ENCODE measurements around the gene COL7A1. TPM values are rescaled to one million over a fixed set of nuclear protein-coding genes. Genes with fewer than 3 reads are reported as not detected.

Gene COL7A1
- total RNA-seq, 5 donors from 2014 or later (not counting 1 experiment from before 2014, with no cell fraction given), result 0.33 to 2.3 (median 1.3) TPM

DNA sequence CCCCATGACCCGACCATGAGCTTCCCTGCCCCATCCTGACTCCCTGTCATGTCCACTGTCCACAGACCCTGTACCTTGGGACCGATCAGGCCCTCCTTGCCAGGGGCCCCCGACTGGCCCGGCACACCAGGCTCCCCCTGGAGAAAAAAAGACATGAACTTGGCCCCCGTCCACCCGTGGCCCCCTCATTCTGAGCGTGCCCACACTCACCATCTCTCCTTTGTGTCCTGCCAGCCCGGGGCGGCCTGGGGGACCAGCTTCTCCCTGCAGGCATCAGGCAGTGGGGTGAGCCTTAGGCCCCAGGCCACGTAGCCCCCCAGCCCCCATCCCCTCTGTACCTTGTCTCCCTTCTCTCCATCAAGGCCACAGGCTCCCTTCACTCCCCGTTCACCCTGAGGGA, 27.6 kb downstream of the COL7A1 start:
- ChIA-PET POLR2A (interaction anchor here (0.5 to 0.6 kb wide), 2 partner anchors 142 to 256 kb away, joined by 4 to 5 read pairs; no protein-coding TSS in a partner anchor), CTCF (no interaction called here)
- DNase-seq (no peak), ATAC-seq (replicated peaks in 1 of 4) (no peak)
- peaks cover 0 to 6% (median 0%) of the 10 kb centered on the region in 3 donors for H3K4me1 Mint-ChIP-seq
- H3K36me3 Mint-ChIP-seq, result no peaks in the 10 kb centered on the region
- Histone ChIP-seq H3K27me3 (replicated peaks in 1 of 2; ENCODE audit: control insufficient read depth in 2 of 2, extremely low read depth in 1 of 2, insufficient read depth in 2 of 2, low read length in 1 of 2) (no peaks in the 10 kb centered on the region), H3K4me3 (ENCODE audit: control insufficient read depth in 1 of 2, extremely low read depth in 1 of 2, low read length in 1 of 2) (no peak overlapping the region), H3K4me1 (ENCODE audit: control insufficient read depth in 1 of 2, extremely low read depth in 1 of 2, insufficient read depth in 2 of 2, low read length in 2 of 2) (peaks cover 0 to 10% of the 10 kb centered on the region in 2 experiments), H3K36me3 (ENCODE audit: control insufficient read depth in 2 of 2, extremely low read depth in 1 of 2, insufficient read depth in 1 of 2, low read length in 1 of 2) (no peaks in the 10 kb centered on the region), H3K9me3 (no peaks in the 10 kb centered on the region), H3K27ac (ENCODE audit: low read length) (no peak overlapping the region)
- H3K27ac Mint-ChIP-seq, result no peak overlapping the region
- H3K9me3 Mint-ChIP-seq, result no peaks in the 10 kb centered on the region
- no peaks in the 10 kb centered on the region for H3K27me3 Mint-ChIP-seq
- WGBS (ENCODE audit: insufficient coverage), result 50% methylated on average over 1 of the region's 11 CpGs
- H3K4me3 Mint-ChIP-seq, result no peak overlapping the region

- H3K27ac ChIP-seq (ENCODE audit: low read length), result no peak overlapping the region
- no peaks in the 10 kb centered on the region for H3K36me3 ChIP-seq (ENCODE audit: control insufficient read depth in 2 of 2, extremely low read depth in 1 of 2, insufficient read depth in 1 of 2, low read length in 1 of 2)
- no peak overlapping the region for H3K4me3 ChIP-seq (ENCODE audit: control insufficient read depth in 1 of 2, extremely low read depth in 1 of 2, low read length in 1 of 2)
- 81% methylated on average over 5 of the region's 5 CpGs for WGBS (ENCODE audit: insufficient coverage)
- no peak overlapping the region for H3K27ac Mint-ChIP-seq
- CTCF ChIA-PET, result no interaction called here
- H3K9me3 ChIP-seq, result no peaks in the 10 kb centered on the region
- H3K4me1 ChIP-seq (ENCODE audit: control insufficient read depth in 1 of 2, extremely low read depth in 1 of 2, insufficient read depth in 2 of 2, low read length in 2 of 2), result peaks cover 0 to 10% of the 10 kb centered on the region in 2 experiments
- H3K4me1 Mint-ChIP-seq, result peaks cover 0 to 6% (median 0%) of the 10 kb centered on the region in 3 donors
- H3K36me3 Mint-ChIP-seq, result no peaks in the 10 kb centered on the region
- no peaks in the 10 kb centered on the region for H3K27me3 Mint-ChIP-seq
- POLR2A ChIA-PET, result interaction anchor here (0.5 to 0.6 kb wide), 2 partner anchors 143 to 255 kb away, joined by 4 to 5 read pairs; no protein-coding TSS in a partner anchor
- no peak for ATAC-seq (replicated peaks in 1 of 4)
- no peak for DNase-seq
- H3K4me3 Mint-ChIP-seq, result no peak overlapping the region
- H3K27me3 ChIP-seq (replicated peaks in 1 of 2; ENCODE audit: control insufficient read depth in 2 of 2, extremely low read depth in 1 of 2, insufficient read depth in 2 of 2, low read length in 1 of 2), result peaks cover 0 to 1% of the 10 kb centered on the region in 2 experiments
- no peaks in the 10 kb centered on the region for H3K9me3 Mint-ChIP-seq
These were observed 28.0 kb downstream of the COL7A1 start for GRCh38 chr3:48567090-48567489.

DNA sequence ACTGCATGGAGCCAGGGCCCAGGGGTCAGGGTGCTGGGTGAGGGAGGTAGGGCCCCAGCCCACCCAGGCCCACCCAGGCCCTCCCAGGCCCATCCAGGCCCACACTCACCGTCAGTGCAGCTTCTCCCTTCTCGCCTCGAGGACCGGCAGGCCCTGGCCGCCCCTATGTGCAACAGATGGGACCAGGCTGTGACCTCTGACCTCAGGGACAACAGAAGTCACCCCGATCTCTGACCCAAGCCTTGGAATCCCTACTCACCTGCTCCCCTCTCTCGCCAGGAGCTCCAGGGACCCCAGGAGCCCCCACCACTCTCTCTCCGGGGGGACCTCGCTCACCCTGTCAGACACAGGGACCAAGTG, 28.7 kb downstream of the COL7A1 start:
- no peaks in the 10 kb centered on the region for H3K9me3 ChIP-seq
- H3K4me3 ChIP-seq (ENCODE audit: control insufficient read depth in 1 of 2, extremely low read depth in 1 of 2, low read length in 1 of 2), result no peak overlapping the region
- Mint-ChIP-seq H3K4me1 (peaks cover 0 to 6% (median 0%) of the 10 kb centered on the region in 3 donors), H3K9me3 (no peaks in the 10 kb centered on the region), H3K36me3 (no peaks in the 10 kb centered on the region), H3K27me3 (no peaks in the 10 kb centered on the region), H3K4me3 (no peak overlapping the region), H3K27ac (no peak overlapping the region)
- CTCF ChIA-PET, result no interaction called here
- peaks cover 0 to 10% of the 10 kb centered on the region in 2 experiments for H3K4me1 ChIP-seq (ENCODE audit: control insufficient read depth in 1 of 2, extremely low read depth in 1 of 2, insufficient read depth in 2 of 2, low read length in 2 of 2)
- peaks cover 0 to 2% of the 10 kb centered on the region in 2 experiments for H3K27me3 ChIP-seq (replicated peaks in 1 of 2; ENCODE audit: control insufficient read depth in 2 of 2, extremely low read depth in 1 of 2, insufficient read depth in 2 of 2, low read length in 1 of 2)
- POLR2A ChIA-PET, result no interaction called here
- H3K27ac ChIP-seq (ENCODE audit: low read length), result no peak overlapping the region
- no peak for ATAC-seq (replicated peaks in 1 of 4)
- WGBS (ENCODE audit: insufficient coverage), result 85% methylated on average over 4 of the region's 9 CpGs
- H3K36me3 ChIP-seq (ENCODE audit: control insufficient read depth in 2 of 2, extremely low read depth in 1 of 2, insufficient read depth in 1 of 2, low read length in 1 of 2), result no peaks in the 10 kb centered on the region
- no peak for DNase-seq

DNA sequence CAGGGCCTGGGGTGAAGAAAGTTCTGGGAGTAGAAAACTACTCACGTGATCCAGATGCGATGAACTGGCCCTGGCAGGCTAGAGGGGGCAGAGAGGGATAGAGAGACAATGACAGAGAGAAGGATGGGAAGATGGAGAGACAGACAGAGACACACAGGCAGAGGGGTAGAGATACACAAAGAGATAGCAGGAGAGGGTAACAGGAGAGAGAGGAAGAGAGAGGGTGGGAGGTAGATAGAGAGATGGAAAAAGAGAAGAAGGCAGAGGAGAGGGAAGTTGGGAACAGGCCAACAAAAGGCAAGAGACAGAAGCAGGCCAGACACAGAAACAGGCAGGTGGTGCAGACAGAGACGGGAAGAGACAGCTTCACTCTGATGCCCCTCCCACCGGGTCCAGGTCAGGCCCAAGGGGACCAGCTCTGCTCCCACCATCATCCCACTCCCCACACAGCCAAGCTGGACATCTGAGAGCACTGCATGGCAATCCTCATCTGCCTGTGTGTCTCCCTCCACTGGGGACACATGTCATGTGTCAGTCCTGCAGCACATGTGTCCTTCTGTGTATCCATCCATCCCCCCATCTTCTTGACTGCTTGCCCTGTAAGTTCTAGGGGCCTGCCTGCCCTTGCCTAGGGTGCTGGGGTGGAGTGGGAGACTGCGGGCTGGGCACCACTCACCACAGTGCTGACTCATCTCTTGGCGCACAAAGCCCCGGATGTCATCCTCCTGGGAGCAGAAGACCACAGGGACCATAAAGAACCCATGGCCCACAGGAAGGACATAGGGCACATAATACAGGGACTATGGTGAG, 29.3 kb downstream of the COL7A1 start:
- ChIA-PET CTCF (no interaction called here), POLR2A (no interaction called here)
- 63% methylated on average over 7 of the region's 7 CpGs for WGBS (ENCODE audit: insufficient coverage)
- Mint-ChIP-seq H3K4me1 (peaks cover 0 to 6% (median 0%) of the 10 kb centered on the region in 3 donors), H3K36me3 (no peaks in the 10 kb centered on the region), H3K9me3 (no peaks in the 10 kb centered on the region), H3K27me3 (no peaks in the 10 kb centered on the region), H3K27ac (no peak overlapping the region), H3K4me3 (no peak overlapping the region)
- ATAC-seq (replicated peaks in 1 of 4) (no peak), DNase-seq (no peak)
- H3K4me3 ChIP-seq (ENCODE audit: control insufficient read depth in 1 of 2, extremely low read depth in 1 of 2, low read length in 1 of 2), result no peak overlapping the region
- peaks cover 0 to 4% of the 10 kb centered on the region in 2 experiments for H3K27me3 ChIP-seq (replicated peaks in 1 of 2; ENCODE audit: control insufficient read depth in 2 of 2, extremely low read depth in 1 of 2, insufficient read depth in 2 of 2, low read length in 1 of 2)
- no peaks in the 10 kb centered on the region for H3K36me3 ChIP-seq (ENCODE audit: control insufficient read depth in 2 of 2, extremely low read depth in 1 of 2, insufficient read depth in 1 of 2, low read length in 1 of 2)
- H3K4me1 ChIP-seq (ENCODE audit: control insufficient read depth in 1 of 2, extremely low read depth in 1 of 2, insufficient read depth in 2 of 2, low read length in 2 of 2), result peaks cover 0 to 13% of the 10 kb centered on the region in 2 experiments
- no peaks in the 10 kb centered on the region for H3K9me3 ChIP-seq
- no peak overlapping the region for H3K27ac ChIP-seq (ENCODE audit: low read length)

GRCh38 chr3:48565186-48565585, 29.9 kb downstream of the COL7A1 start:
- Mint-ChIP-seq H3K4me3 (no peak overlapping the region), H3K4me1 (peaks cover 0 to 6% (median 0%) of the 10 kb centered on the region in 3 donors), H3K36me3 (no peaks in the 10 kb centered on the region), H3K27me3 (no peaks in the 10 kb centered on the region), H3K9me3 (no peaks in the 10 kb centered on the region), H3K27ac (no peak overlapping the region)
- Histone ChIP-seq H3K9me3 (no peaks in the 10 kb centered on the region), H3K27ac (ENCODE audit: low read length) (no peak overlapping the region), H3K36me3 (ENCODE audit: control insufficient read depth in 2 of 2, extremely low read depth in 1 of 2, insufficient read depth in 1 of 2, low read length in 1 of 2) (no peaks in the 10 kb centered on the region), H3K4me1 (ENCODE audit: control insufficient read depth in 1 of 2, extremely low read depth in 1 of 2, insufficient read depth in 2 of 2, low read length in 2 of 2) (peaks cover 0 to 16% of the 10 kb centered on the region in 2 experiments), H3K4me3 (ENCODE audit: control insufficient read depth in 1 of 2, extremely low read depth in 1 of 2, low read length in 1 of 2) (no peak overlapping the region), H3K27me3 (replicated peaks in 1 of 2; ENCODE audit: control insufficient read depth in 2 of 2, extremely low read depth in 1 of 2, insufficient read depth in 2 of 2, low read length in 1 of 2) (peaks cover 0 to 7% of the 10 kb centered on the region in 2 experiments)
- ChIA-PET CTCF (no interaction called here), POLR2A (interaction anchor here in 1 of 2 donors (0.5 kb wide), 1 partner anchor 323 kb away, joined by 4 read pairs; no protein-coding TSS in a partner anchor)
- ATAC-seq (replicated peaks in 1 of 4) (no peak), DNase-seq (no peak)
- WGBS (ENCODE audit: insufficient coverage), result 93% methylated on average over 11 of the region's 11 CpGs

- no peaks in the 10 kb centered on the region for H3K27me3 Mint-ChIP-seq
- no peak overlapping the region for H3K4me3 ChIP-seq (ENCODE audit: control insufficient read depth in 1 of 2, extremely low read depth in 1 of 2, low read length in 1 of 2)
- H3K9me3 ChIP-seq, result no peaks in the 10 kb centered on the region
- H3K36me3 ChIP-seq (ENCODE audit: control insufficient read depth in 2 of 2, extremely low read depth in 1 of 2, insufficient read depth in 1 of 2, low read length in 1 of 2), result no peaks in the 10 kb centered on the region
- H3K27ac Mint-ChIP-seq, result no peak overlapping the region
- H3K4me1 Mint-ChIP-seq, result peaks cover 0 to 6% (median 0%) of the 10 kb centered on the region in 3 donors
- POLR2A ChIA-PET, result interaction anchor here in 1 of 2 donors (0.5 kb wide), 1 partner anchor 322 kb away, joined by 4 read pairs; no protein-coding TSS in a partner anchor
- H3K36me3 Mint-ChIP-seq, result no peaks in the 10 kb centered on the region
- H3K4me3 Mint-ChIP-seq, result no peak overlapping the region
- peaks cover 0 to 16% of the 10 kb centered on the region in 2 experiments for H3K4me1 ChIP-seq (ENCODE audit: control insufficient read depth in 1 of 2, extremely low read depth in 1 of 2, insufficient read depth in 2 of 2, low read length in 2 of 2)
- H3K9me3 Mint-ChIP-seq, result no peaks in the 10 kb centered on the region
- 90% methylated on average over 9 of the region's 11 CpGs for WGBS (ENCODE audit: insufficient coverage)
- no peak overlapping the region for H3K27ac ChIP-seq (ENCODE audit: low read length)
- CTCF ChIA-PET, result no interaction called here
- ATAC-seq (replicated peaks in 1 of 4) (no peak), DNase-seq (no peak)
- peaks cover 0 to 11% of the 10 kb centered on the region in 2 experiments for H3K27me3 ChIP-seq (replicated peaks in 1 of 2; ENCODE audit: control insufficient read depth in 2 of 2, extremely low read depth in 1 of 2, insufficient read depth in 2 of 2, low read length in 1 of 2)
These were observed 30.5 kb downstream of the COL7A1 start for GRCh38 chr3:48564667-48565066.

All from T-cell (primary cell).